GM18502 (cell line): ENCODE results near the gene USP12.
"Not testable (repeated sequence)": the region's sequence is repeated elsewhere in the genome, so short reads cannot be mapped to it uniquely, and the experiment has no call there.

ENCODE experiments used
- ATAC-seq: cut with Tn5 transposase; IDR thresholded peaks from one replicate; pipeline ENCODE4 v1.9.1; 2021; ENCODE audit warnings: mild to moderate bottlenecking; ENCODE audit not compliant: unreplicated experiment, poor library complexity

Gene USP12

GRCh38 chr13:27126859-27127258 lies 44.8 kb downstream of the USP12 start:
- ATAC-seq, result no peak

GRCh38 chr13:27125357-27126282 lies 46.0 kb downstream of the USP12 start:
- ATAC-seq, result no peak

GRCh38 chr13:27124571-27124970 lies 47.0 kb downstream of the USP12 start:
- no peak for ATAC-seq

- not testable (repeated sequence) for ATAC-seq
Measured at GRCh38 chr13:27123445-27123844, 48.2 kb downstream of the USP12 start.

GRCh38 chr13:27122036-27122435 lies 49.6 kb downstream of the USP12 start:
- no peak for ATAC-seq

GRCh38 chr13:27120811-27121210 lies 50.8 kb downstream of the USP12 start:
- no peak for ATAC-seq

GRCh38 chr13:27120011-27120410 lies 51.6 kb downstream of the USP12 start:
- no peak for ATAC-seq

GRCh38 chr13:27118428-27119054 lies 53.1 kb downstream of the USP12 start:
- ATAC-seq, result no peak

- no peak for ATAC-seq
Measured at GRCh38 chr13:27117952-27118351, 53.7 kb downstream of the USP12 start.

- ATAC-seq, result no peak
Measured at GRCh38 chr13:27117158-27117557, 54.5 kb downstream of the USP12 start.

- no peak for ATAC-seq
Measured at GRCh38 chr13:27113436-27113835, 58.2 kb downstream of the USP12 start.

- ATAC-seq, result peak; percentile 57
Measured at GRCh38 chr13:27112006-27112405, 59.6 kb downstream of the USP12 start.

GRCh38 chr13:27110056-27110746 lies 61.4 kb downstream of the USP12 start:
- no peak for ATAC-seq

GRCh38 chr13:27106144-27106543 lies 65.5 kb downstream of the USP12 start:
- no peak for ATAC-seq

- ATAC-seq, result no peak
Measured at GRCh38 chr13:27104606-27105005, 67.0 kb downstream of the USP12 start.

- ATAC-seq, result no peak
Measured at GRCh38 chr13:27101847-27102246, 69.8 kb downstream of the USP12 start.

- no peak for ATAC-seq
Measured at GRCh38 chr13:27101289-27101688, 70.3 kb downstream of the USP12 start.

- no peak for ATAC-seq
Measured at GRCh38 chr13:27097691-27098090, 73.9 kb downstream of the USP12 start.

- no peak for ATAC-seq
Measured at GRCh38 chr13:27091451-27091850, 80.2 kb downstream of the USP12 start.

GRCh38 chr13:27088619-27089018 lies 83.0 kb downstream of the USP12 start:
- no peak for ATAC-seq
